ENCODE measurements around the gene SORCS2. TPM values are rescaled to one million over a fixed set of nuclear protein-coding genes. Genes with fewer than 3 reads are reported as not detected.

The SORCS2 gene
- total RNA-seq, 1 donor from 2014 or later = 5.2 TPM

DNA sequence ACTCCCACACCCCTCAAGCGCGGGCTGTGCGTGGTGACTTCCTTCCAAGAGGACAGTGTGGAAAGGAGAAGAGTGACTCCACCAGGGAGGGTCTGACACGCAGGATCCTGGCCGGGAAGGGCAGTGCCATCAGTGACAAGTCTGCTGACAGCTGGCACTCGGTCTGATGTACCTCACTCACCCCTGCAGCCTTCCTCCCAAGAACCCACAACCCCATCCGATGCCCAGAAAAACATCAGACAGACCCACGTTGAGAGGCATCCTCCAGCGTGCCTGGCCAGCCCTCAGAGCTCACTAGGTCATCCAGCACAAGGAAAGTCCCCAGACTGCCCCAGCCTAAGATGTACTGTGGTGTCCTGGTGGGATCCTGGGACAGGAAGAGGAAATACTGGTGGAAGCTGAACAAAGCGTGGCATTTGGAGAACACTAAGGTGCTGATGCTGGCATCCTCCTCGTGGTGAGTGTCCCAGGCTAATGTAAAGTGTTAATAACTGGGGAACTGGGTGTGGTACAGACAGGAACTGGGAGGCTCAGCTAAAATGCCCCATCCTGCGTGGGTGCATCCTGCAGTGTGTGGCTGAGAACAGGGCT is 442.4 kb downstream of the SORCS2 start:
- Histone ChIP-seq H4K20me1 (ENCODE audit: low read depth) (no peaks in the 10 kb centered on the region), H3K79me2 (ENCODE audit: low read depth) (no peaks in the 10 kb centered on the region), H3K27me3 (no peaks in the 10 kb centered on the region), H2AFZ (replicated peaks) (no peak overlapping the region), H3K9me3 (ENCODE audit: low read depth) (no peaks in the 10 kb centered on the region), H3K4me1 (peaks cover 14% of the 10 kb centered on the region), H3F3A (ENCODE audit: low read depth) (peaks cover 7% of the 10 kb centered on the region), H3K36me3 (no peaks in the 10 kb centered on the region), H3K27ac (no peak overlapping the region), H3K4me2 (no peak overlapping the region), H3K4me3 (no peak overlapping the region), H3K9ac (no peak overlapping the region)
- H3K27me3 Mint-ChIP-seq (ENCODE audit: insufficient read depth, low read depth) = peaks cover 12% of the 10 kb centered on the region
- H3K4me3 Mint-ChIP-seq = no peak overlapping the region
- peaks cover 2% of the 10 kb centered on the region for H3K9me3 Mint-ChIP-seq
- TF ChIP-seq EZH2phosphoT487 (IDR thresholded peaks at IDR 0.05) (no peak), EZH2 (IDR thresholded peaks at IDR 0.05) (no peak)
- TF ChIP-seq, protein P1, sequence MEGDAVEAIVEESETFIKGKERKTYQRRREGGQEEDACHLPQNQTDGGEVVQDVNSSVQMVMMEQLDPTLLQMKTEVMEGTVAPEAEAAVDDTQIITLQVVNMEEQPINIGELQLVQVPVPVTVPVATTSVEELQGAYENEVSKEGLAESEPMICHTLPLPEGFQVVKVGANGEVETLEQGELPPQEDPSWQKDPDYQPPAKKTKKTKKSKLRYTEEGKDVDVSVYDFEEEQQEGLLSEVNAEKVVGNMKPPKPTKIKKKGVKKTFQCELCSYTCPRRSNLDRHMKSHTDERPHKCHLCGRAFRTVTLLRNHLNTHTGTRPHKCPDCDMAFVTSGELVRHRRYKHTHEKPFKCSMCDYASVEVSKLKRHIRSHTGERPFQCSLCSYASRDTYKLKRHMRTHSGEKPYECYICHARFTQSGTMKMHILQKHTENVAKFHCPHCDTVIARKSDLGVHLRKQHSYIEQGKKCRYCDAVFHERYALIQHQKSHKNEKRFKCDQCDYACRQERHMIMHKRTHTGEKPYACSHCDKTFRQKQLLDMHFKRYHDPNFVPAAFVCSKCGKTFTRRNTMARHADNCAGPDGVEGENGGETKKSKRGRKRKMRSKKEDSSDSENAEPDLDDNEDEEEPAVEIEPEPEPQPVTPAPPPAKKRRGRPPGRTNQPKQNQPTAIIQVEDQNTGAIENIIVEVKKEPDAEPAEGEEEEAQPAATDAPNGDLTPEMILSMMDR (IDR thresholded peaks at IDR 0.05) = no peak
- H3K4me1 Mint-ChIP-seq = peaks cover 15% of the 10 kb centered on the region
- no peak for DNase-seq (ENCODE audit: low spot score)
- H3K27ac Mint-ChIP-seq = peak overlapping the region; percentile 43
- H3K36me3 Mint-ChIP-seq = no peaks in the 10 kb centered on the region

DNA sequence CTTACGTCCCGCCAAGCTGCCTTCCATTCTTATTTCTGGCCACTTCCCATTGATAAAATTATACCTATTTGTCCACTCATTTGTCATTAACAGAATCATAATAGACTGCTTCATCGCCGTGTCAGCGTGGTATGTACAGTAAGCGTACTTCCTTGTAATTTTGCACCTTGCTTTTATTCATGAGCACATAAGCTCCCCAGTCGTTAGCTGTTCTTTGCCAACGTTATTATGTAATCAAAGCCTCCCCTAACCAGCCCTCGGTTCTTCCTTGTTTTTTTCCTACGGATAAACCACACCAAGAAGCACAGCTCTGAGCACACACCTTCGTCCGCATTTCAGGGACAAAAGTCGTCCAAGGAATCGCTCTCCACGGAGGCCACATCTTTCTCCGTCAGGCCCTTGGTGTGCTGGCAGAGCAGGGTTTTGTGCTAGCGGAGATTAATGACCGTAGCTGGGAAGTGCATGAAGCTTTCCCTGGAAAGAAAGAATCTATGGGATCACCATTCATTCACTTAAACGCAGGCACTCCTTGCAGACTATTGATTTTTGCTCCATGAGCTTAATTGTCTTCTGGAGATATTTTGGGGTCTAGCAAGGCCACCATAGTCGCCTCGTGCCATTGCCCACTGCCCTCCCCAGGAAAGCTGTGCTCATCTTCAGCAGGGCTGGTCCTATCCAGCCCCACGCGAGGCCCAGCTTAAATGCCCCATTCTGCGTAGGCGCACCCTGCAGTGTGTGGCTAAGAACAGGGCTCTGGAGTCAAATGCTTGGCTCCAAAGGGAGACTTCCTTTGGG is 443.3 kb downstream of the SORCS2 start:
- peaks cover 7% of the 10 kb centered on the region for H3F3A ChIP-seq (ENCODE audit: low read depth)
- no peaks in the 10 kb centered on the region for H3K79me2 ChIP-seq (ENCODE audit: low read depth)
- H3K9ac ChIP-seq = no peak overlapping the region
- Mint-ChIP-seq H3K4me1 (peaks cover 9% of the 10 kb centered on the region), H3K36me3 (no peaks in the 10 kb centered on the region), H3K27ac (no peak overlapping the region), H3K9me3 (no peaks in the 10 kb centered on the region), H3K27me3 (ENCODE audit: insufficient read depth, low read depth) (peaks cover 10% of the 10 kb centered on the region), H3K4me3 (no peak overlapping the region)
- no peak overlapping the region for H2AFZ ChIP-seq (replicated peaks)
- H3K4me1 ChIP-seq = peaks cover 14% of the 10 kb centered on the region
- H3K27ac ChIP-seq = no peak overlapping the region
- no peaks in the 10 kb centered on the region for H3K27me3 ChIP-seq
- H3K9me3 ChIP-seq (ENCODE audit: low read depth) = no peaks in the 10 kb centered on the region
- no peak overlapping the region for H3K4me2 ChIP-seq
- TF ChIP-seq EZH2phosphoT487 (IDR thresholded peaks at IDR 0.05) (no peak), EZH2 (IDR thresholded peaks at IDR 0.05) (no peak)
- TF ChIP-seq, protein P1 (IDR thresholded peaks at IDR 0.05) = no peak
- H3K36me3 ChIP-seq = no peaks in the 10 kb centered on the region
- no peak for DNase-seq (ENCODE audit: low spot score)
- no peak overlapping the region for H3K4me3 ChIP-seq
- H4K20me1 ChIP-seq (ENCODE audit: low read depth) = no peaks in the 10 kb centered on the region

DNA sequence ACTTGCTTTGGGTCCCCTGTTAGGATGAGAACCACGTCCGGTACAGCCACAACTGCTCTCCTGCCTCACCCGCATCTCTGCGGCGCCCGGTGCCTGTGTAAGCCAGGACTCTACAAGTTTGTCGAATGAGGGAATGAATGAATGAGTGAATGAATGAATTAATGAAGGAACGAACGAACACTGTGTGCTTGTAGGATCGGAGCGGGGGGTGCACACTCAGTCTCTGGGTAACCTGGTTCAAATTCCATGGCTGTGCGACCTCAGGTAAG is 443.8 kb downstream of the SORCS2 start:
- H3K27me3 ChIP-seq = no peaks in the 10 kb centered on the region
- DNase-seq (ENCODE audit: low spot score) = no peak

More for the DNA sequence above, 443.8 kb downstream of the SORCS2 start:
- H3F3A ChIP-seq (ENCODE audit: low read depth) = peaks cover 7% of the 10 kb centered on the region
- H3K4me3 ChIP-seq = no peak overlapping the region
- no peaks in the 10 kb centered on the region for H3K79me2 ChIP-seq (ENCODE audit: low read depth)
- Mint-ChIP-seq H3K9me3 (peaks cover 2% of the 10 kb centered on the region), H3K36me3 (no peaks in the 10 kb centered on the region), H3K27me3 (ENCODE audit: insufficient read depth, low read depth) (peaks cover 9% of the 10 kb centered on the region), H3K4me1 (peaks cover 4% of the 10 kb centered on the region), H3K4me3 (no peak overlapping the region), H3K27ac (no peak overlapping the region)
- no peaks in the 10 kb centered on the region for H4K20me1 ChIP-seq (ENCODE audit: low read depth)
- no peak overlapping the region for H2AFZ ChIP-seq (replicated peaks)
- H3K4me2 ChIP-seq = no peak overlapping the region
- H3K27ac ChIP-seq = no peak overlapping the region
- no peaks in the 10 kb centered on the region for H3K9me3 ChIP-seq (ENCODE audit: low read depth)
- H3K9ac ChIP-seq = no peak overlapping the region
- no peaks in the 10 kb centered on the region for H3K36me3 ChIP-seq
- TF ChIP-seq, protein P1 (IDR thresholded peaks at IDR 0.05) = no peak
- TF ChIP-seq EZH2phosphoT487 (IDR thresholded peaks at IDR 0.05) = no peak
- no peak for TF ChIP-seq EZH2 (IDR thresholded peaks at IDR 0.05)
- H3K4me1 ChIP-seq = peaks cover 14% of the 10 kb centered on the region

Measured in neural progenitor cell (in vitro differentiated cells).